T-helper 2 cell treated with Interferon-gamma antibody and Interleukin-4, amounts not matched to agents 5 μg/mL and 100 μg/mL, for 36 hours (primary cell): Measurements from ENCODE around the gene HOXA9.
A peak's percentile ranks its signal among the peaks of the same experiment; 100 is the strongest.

ENCODE experiments used
- DNase-seq: peaks from one replicate; pipeline ENCODE4 v3.0.0; 2021; ENCODE audit warnings: low spot score
- H3K27ac Mint-ChIP-seq: one replicate; pipeline ENCODE4 v1.8.0; 2021; ENCODE audit warnings: mild to moderate bottlenecking, mixed read lengths
- H3K27me3 Mint-ChIP-seq: one replicate; pipeline ENCODE4 v1.8.0; 2021; ENCODE audit warnings: low read depth, mixed read lengths
- H3K36me3 Mint-ChIP-seq: one replicate; pipeline ENCODE4 v1.8.0; 2021; ENCODE audit warnings: low read depth, mixed read lengths
- H3K4me1 Mint-ChIP-seq: one replicate; pipeline ENCODE4 v1.8.0; 2021; ENCODE audit warnings: low read depth, mixed read lengths
- H3K4me3 Mint-ChIP-seq: one replicate; pipeline ENCODE4 v1.8.0; 2022; ENCODE audit warnings: mild to moderate bottlenecking, moderate library complexity, mixed read lengths
- H3K9me3 Mint-ChIP-seq: one replicate; pipeline ENCODE4 v1.8.0; 2021; ENCODE audit warnings: mixed read lengths

Gene HOXA9

GRCh38 chr7:27138472-27138871, 26.9 kb downstream of the HOXA9 start:
- no peaks in the 10 kb centered on the region for H3K36me3 Mint-ChIP-seq
- no peaks in the 10 kb centered on the region for H3K9me3 Mint-ChIP-seq
- no peak overlapping the region for H3K4me3 Mint-ChIP-seq
- no peak for DNase-seq
- peaks cover 40% of the 10 kb centered on the region for H3K27me3 Mint-ChIP-seq
- H3K27ac Mint-ChIP-seq: no peak overlapping the region
- peaks cover 11% of the 10 kb centered on the region for H3K4me1 Mint-ChIP-seq

GRCh38 chr7:27137640-27138315, 27.6 kb downstream of the HOXA9 start:
- Mint-ChIP-seq H3K27ac (no peak overlapping the region), H3K4me1 (peaks cover 11% of the 10 kb centered on the region), H3K9me3 (no peaks in the 10 kb centered on the region), H3K4me3 (no peak overlapping the region), H3K36me3 (no peaks in the 10 kb centered on the region), H3K27me3 (peaks cover 46% of the 10 kb centered on the region)
- no peak for DNase-seq

- H3K4me3 Mint-ChIP-seq: no peak overlapping the region
- H3K27ac Mint-ChIP-seq: no peak overlapping the region
- peaks cover 59% of the 10 kb centered on the region for H3K27me3 Mint-ChIP-seq
- peak; percentile 20 for DNase-seq
- H3K9me3 Mint-ChIP-seq: no peaks in the 10 kb centered on the region
- H3K4me1 Mint-ChIP-seq: peaks cover 11% of the 10 kb centered on the region
- H3K36me3 Mint-ChIP-seq: peaks cover 2% of the 10 kb centered on the region
Measured at GRCh38 chr7:27134392-27134791, 30.9 kb downstream of the HOXA9 start.

- Mint-ChIP-seq H3K4me3 (no peak overlapping the region), H3K27ac (no peak overlapping the region), H3K4me1 (peaks cover 11% of the 10 kb centered on the region), H3K27me3 (peaks cover 65% of the 10 kb centered on the region), H3K9me3 (no peaks in the 10 kb centered on the region), H3K36me3 (peaks cover 2% of the 10 kb centered on the region)
- no peak for DNase-seq
Measured at GRCh38 chr7:27133409-27134231, 31.7 kb downstream of the HOXA9 start.

GRCh38 chr7:27132978-27133377, 32.4 kb downstream of the HOXA9 start:
- H3K27me3 Mint-ChIP-seq: peaks cover 64% of the 10 kb centered on the region
- no peak overlapping the region for H3K4me3 Mint-ChIP-seq
- H3K9me3 Mint-ChIP-seq: no peaks in the 10 kb centered on the region

GRCh38 chr7:27132214-27132613, 33.1 kb downstream of the HOXA9 start:
- no peaks in the 10 kb centered on the region for H3K9me3 Mint-ChIP-seq
- no peak for DNase-seq
- peaks cover 11% of the 10 kb centered on the region for H3K4me1 Mint-ChIP-seq
- H3K27me3 Mint-ChIP-seq: peaks cover 63% of the 10 kb centered on the region
- peak overlapping the region; percentile 12 for H3K4me3 Mint-ChIP-seq
- peaks cover 2% of the 10 kb centered on the region for H3K36me3 Mint-ChIP-seq
- no peak overlapping the region for H3K27ac Mint-ChIP-seq

More at GRCh38 chr7:27132978-27133377, 32.4 kb downstream of the HOXA9 start:
- H3K36me3 Mint-ChIP-seq: peaks cover 2% of the 10 kb centered on the region
- H3K27ac Mint-ChIP-seq: no peak overlapping the region
- peaks cover 11% of the 10 kb centered on the region for H3K4me1 Mint-ChIP-seq
- no peak for DNase-seq

- Mint-ChIP-seq H3K27ac (no peak overlapping the region), H3K36me3 (peaks cover 2% of the 10 kb centered on the region), H3K9me3 (no peaks in the 10 kb centered on the region), H3K4me1 (peaks cover 11% of the 10 kb centered on the region), H3K4me3 (peak overlapping the region; percentile 55), H3K27me3 (peaks cover 65% of the 10 kb centered on the region)
- DNase-seq: no peak
Measured at GRCh38 chr7:27131390-27131819, 33.9 kb downstream of the HOXA9 start.

- Mint-ChIP-seq H3K4me3 (peak within 1 kb of the TSS; percentile 65), H3K9me3 (no peaks in the 10 kb centered on the region), H3K27me3 (peaks cover 64% of the 10 kb centered on the region), H3K4me1 (peaks cover 11% of the 10 kb centered on the region), H3K27ac (no peak within 1 kb of the TSS), H3K36me3 (peaks cover 2% of the 10 kb centered on the region)
- DNase-seq: peak; percentile 64
Measured at GRCh38 chr7:27130540-27131389, 34.6 kb downstream of the HOXA9 start, which contains the start of gene HOXA4. TSS of gene HOXA4 (minus strand) at chr7:27130757. CDS start at chr7:27130733, 24 bp downstream.

- no peak for DNase-seq
- peaks cover 61% of the 10 kb centered on the region for H3K27me3 Mint-ChIP-seq
- H3K36me3 Mint-ChIP-seq: peaks cover 2% of the 10 kb centered on the region
- H3K9me3 Mint-ChIP-seq: no peaks in the 10 kb centered on the region
- H3K4me3 Mint-ChIP-seq: no peak overlapping the region
- H3K27ac Mint-ChIP-seq: no peak overlapping the region
- peaks cover 9% of the 10 kb centered on the region for H3K4me1 Mint-ChIP-seq
Measured at GRCh38 chr7:27129729-27130539, 35.4 kb downstream of the HOXA9 start.

- Mint-ChIP-seq H3K4me1 (peaks cover 3% of the 10 kb centered on the region), H3K36me3 (peaks cover 2% of the 10 kb centered on the region), H3K27me3 (peaks cover 54% of the 10 kb centered on the region), H3K27ac (no peak overlapping the region), H3K9me3 (no peaks in the 10 kb centered on the region), H3K4me3 (peak overlapping the region; percentile 17)
- no peak for DNase-seq
Measured at GRCh38 chr7:27128776-27129728, 36.3 kb downstream of the HOXA9 start.

- DNase-seq: no peak
- Mint-ChIP-seq H3K4me1 (no peaks in the 10 kb centered on the region), H3K27ac (no peak overlapping the region), H3K36me3 (peaks cover 2% of the 10 kb centered on the region), H3K27me3 (peaks cover 44% of the 10 kb centered on the region), H3K4me3 (no peak overlapping the region), H3K9me3 (no peaks in the 10 kb centered on the region)
Measured at GRCh38 chr7:27128034-27128433, 37.3 kb downstream of the HOXA9 start.

- Mint-ChIP-seq H3K4me1 (no peaks in the 10 kb centered on the region), H3K4me3 (no peak overlapping the region), H3K27ac (no peak overlapping the region), H3K27me3 (peaks cover 37% of the 10 kb centered on the region), H3K36me3 (peaks cover 2% of the 10 kb centered on the region), H3K9me3 (no peaks in the 10 kb centered on the region)
- no peak for DNase-seq
Measured at GRCh38 chr7:27126596-27127327, 38.6 kb downstream of the HOXA9 start.
